Stimulated activated effector memory CD8-positive, alpha-beta T cell treated with anti-CD3 and anti-CD28 coated beads, Interleukin-12 subunit alpha, Interleukin-12 subunit beta, amount 100 ng/mL, for 72 hours (primary cell): Measurements from ENCODE around the gene SCAMP3.
A peak's percentile ranks its signal among the peaks of the same experiment; 100 is the strongest.
"Not testable (repeated sequence)": the region's sequence is repeated elsewhere in the genome, so short reads cannot be mapped to it uniquely, and the experiment has no call there.

Source experiments
- ATAC-seq: fragments of 150-1000 bp; cut with Tn5 transposase; 2 replicates; pipeline ENCODE4 v1.10.0; 2021
- DNase-seq, 2 donors: peaks; one replicate each; pipeline ENCODE4 v3.0.0; 2021 to 2022; ENCODE audit warnings: low spot score in 2 of 2
- H3K27ac Mint-ChIP-seq: one replicate; pipeline ENCODE4 v1.8.0; 2022; ENCODE audit warnings: mild to moderate bottlenecking, mixed read lengths
- H3K36me3 Mint-ChIP-seq: one replicate; pipeline ENCODE4 v1.8.0; 2022; ENCODE audit warnings: mild to moderate bottlenecking, mixed read lengths
- H3K4me1 Mint-ChIP-seq: one replicate; pipeline ENCODE4 v1.8.0; 2022; ENCODE audit warnings: mixed read lengths
- H3K4me3 Mint-ChIP-seq: one replicate; pipeline ENCODE4 v1.8.0; 2022; ENCODE audit warnings: mild to moderate bottlenecking, mixed read lengths
- H3K9me3 Mint-ChIP-seq: one replicate; pipeline ENCODE4 v1.8.0; 2022; ENCODE audit warnings: mixed read lengths

Gene SCAMP3

GRCh38 chr1:155211381-155212050, 50.6 kb downstream of the SCAMP3 start:
- not testable (repeated sequence) for H3K9me3 Mint-ChIP-seq, H3K4me3 Mint-ChIP-seq, ATAC-seq, DNase-seq
- Mint-ChIP-seq H3K4me1 (peaks cover 27% of the 10 kb centered on the region), H3K36me3 (peaks cover 21% of the 10 kb centered on the region), H3K27ac (peak overlapping the region; percentile 45)

DNA sequence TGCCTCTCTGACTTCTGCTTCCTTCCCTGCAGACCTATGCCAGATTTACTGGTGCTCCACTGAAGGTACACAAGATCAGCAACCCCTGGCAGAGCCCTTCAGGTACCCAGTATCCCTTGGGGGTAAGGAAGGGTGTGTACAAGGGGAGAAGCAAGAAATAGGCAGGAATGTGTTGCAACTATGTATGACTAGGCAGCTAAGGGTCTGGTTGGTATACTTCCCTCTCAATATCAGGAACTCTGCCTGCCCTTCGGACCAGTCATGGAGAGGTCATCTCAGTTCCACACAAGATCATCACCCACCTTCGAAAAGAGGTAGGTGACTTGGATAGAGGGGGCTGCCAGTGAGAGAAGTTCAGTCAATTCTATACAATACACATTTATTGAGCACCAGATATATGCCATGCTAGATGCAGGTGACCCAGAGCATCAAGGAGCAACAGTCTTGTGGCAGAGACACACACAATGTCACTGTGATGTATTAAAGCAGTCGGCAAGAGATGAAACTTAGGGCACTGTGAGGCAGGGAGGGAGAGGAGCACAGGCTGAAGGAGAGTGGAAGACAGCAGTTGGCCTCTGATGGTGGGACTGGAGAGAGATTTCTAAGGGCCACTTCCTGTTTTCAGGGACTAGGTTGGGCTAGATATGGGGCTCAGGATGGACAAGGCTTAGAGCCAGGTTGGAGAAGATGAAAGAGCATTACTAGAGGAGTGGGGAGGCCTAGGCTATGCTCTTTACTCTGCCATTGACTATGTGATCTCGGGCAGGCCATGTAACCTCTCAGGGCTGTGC, 51.7 kb downstream of the SCAMP3 start:
- Mint-ChIP-seq H3K36me3 (peaks cover 21% of the 10 kb centered on the region), H3K27ac (no peak overlapping the region), H3K9me3 (no peaks in the 10 kb centered on the region), H3K4me1 (peaks cover 27% of the 10 kb centered on the region), H3K4me3 (peak overlapping the region; percentile 84)
- DNase-seq (no peak), ATAC-seq (no peak)

DNA sequence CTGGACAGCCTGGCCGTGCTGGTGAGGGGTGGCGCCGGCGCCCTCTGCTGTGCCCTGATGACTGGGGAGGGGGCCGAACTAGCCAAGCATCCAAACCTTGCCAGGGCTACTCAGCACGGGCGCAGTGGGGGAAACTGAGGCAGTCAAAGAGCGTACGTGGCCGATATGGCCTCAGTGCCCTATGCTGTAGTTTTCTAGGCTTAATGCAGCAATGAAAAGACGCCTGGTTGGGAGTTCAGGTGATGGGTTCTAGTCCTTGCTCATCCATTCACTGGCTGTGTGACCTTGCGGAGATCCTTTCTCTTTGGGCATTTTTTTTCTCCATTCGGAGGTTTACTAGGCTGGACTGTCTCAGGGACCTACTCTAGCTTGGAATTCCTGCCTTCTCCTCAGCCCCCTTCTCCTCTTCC, 52.8 kb downstream of the SCAMP3 start:
- no peaks in the 10 kb centered on the region for H3K9me3 Mint-ChIP-seq
- H3K27ac Mint-ChIP-seq = peak overlapping the region; percentile 95
- ATAC-seq (no peak), DNase-seq (no peak)
- H3K4me3 Mint-ChIP-seq = peak overlapping the region; percentile 84
- H3K4me1 Mint-ChIP-seq = peaks cover 27% of the 10 kb centered on the region
- H3K36me3 Mint-ChIP-seq = peaks cover 21% of the 10 kb centered on the region

DNA sequence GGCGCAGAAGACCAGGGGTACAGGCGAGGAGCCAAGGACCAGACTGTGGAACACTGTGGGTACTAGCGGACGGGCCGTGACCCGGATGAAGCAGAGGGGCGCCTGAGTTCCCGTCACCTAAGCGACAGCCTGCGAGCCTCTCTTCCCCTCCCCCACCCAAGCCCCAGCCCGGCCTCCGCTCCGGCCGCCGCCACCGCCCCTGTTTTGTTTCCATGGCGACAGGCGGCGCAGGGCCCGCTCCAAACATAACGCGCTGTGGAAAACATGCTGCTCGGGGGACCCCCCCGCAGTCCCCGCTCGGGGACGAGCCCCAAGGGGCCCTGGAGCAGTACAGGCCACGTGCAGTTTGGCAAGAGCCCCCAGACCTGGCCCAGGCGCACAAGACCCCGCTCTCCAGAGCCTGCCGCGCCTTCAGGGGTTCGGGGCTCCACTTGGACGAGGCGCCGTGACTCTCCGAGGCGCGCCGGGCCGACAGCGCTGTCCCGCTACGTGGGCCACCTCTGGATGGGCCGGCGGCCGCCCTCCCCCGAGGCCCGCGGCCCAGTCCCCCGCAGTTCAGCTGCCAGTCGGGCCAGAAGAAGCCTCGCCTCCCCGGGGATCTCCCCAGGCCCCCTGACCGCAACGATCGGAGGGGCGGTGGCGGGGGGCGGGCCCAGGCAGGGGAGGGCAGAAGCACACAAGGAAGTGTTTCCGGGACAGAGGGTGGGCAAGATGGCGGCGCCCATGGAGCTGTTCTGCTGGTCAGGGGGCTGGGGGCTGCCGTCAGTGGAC, 53.4 kb downstream of the SCAMP3 start, which contains the start of gene MTX1:
MTX1 (plus strand) TSS at position 155 of the 771 bp plus-strand sequence; CDS start at position 265, 110 bp downstream.
- Mint-ChIP-seq H3K4me3 (peak within 1 kb of the TSS; percentile 84), H3K9me3 (no peaks in the 10 kb centered on the region), H3K27ac (peak within 1 kb of the TSS; percentile 95), H3K36me3 (peaks cover 21% of the 10 kb centered on the region), H3K4me1 (peaks cover 27% of the 10 kb centered on the region)
- DNase-seq (peak; percentile 78 to 91), ATAC-seq (peak; percentile 89)

- H3K36me3 Mint-ChIP-seq = peaks cover 25% of the 10 kb centered on the region
- H3K4me1 Mint-ChIP-seq = peaks cover 27% of the 10 kb centered on the region
- H3K4me3 Mint-ChIP-seq = peak within 1 kb of the TSS; percentile 84
- ATAC-seq = no peak
- peak within 1 kb of the TSS; percentile 95 for H3K27ac Mint-ChIP-seq
- no peak for DNase-seq
- no peaks in the 10 kb centered on the region for H3K9me3 Mint-ChIP-seq
Measured at GRCh38 chr1:155207806-155208540, 54.2 kb downstream of the SCAMP3 start, which contains the start of gene THBS3. Gene THBS3, minus strand, starts transcription at chr1:155207897. Its CDS starts 21 bp downstream, at chr1:155207876.

GRCh38 chr1:155206891-155207805, 55.0 kb downstream of the SCAMP3 start:
- Mint-ChIP-seq H3K4me1 (peaks cover 27% of the 10 kb centered on the region), H3K27ac (peak overlapping the region; percentile 95), H3K36me3 (peaks cover 20% of the 10 kb centered on the region), H3K9me3 (no peaks in the 10 kb centered on the region), H3K4me3 (peak overlapping the region; percentile 84)
- ATAC-seq (peak; percentile 63), DNase-seq (peak; percentile 91 to 95)
